GM23338 (cell line): ENCODE results near the gene CYB5R4.

Experiments
- CREB1 ChIP-seq: fragments of 250-450 bp; sonication (Bioruptor Pico); IDR thresholded peaks from 2 replicates; pipeline ENCODE4 v1.5.0; 2020; ENCODE audit warnings: low read depth, mild to moderate bottlenecking, moderate library complexity
- CTCF ChIP-seq, 2 experiments: fragments of 200-600 bp in 1 of 2; sonication (generic) in 1 of 2; conservative IDR thresholded peaks; 2 replicates each; pipeline versions ENCODE4 v1.5.1 to v1.6.1; 2016 to 2017; ENCODE audit warnings: antibody characterized with exemption in 2 of 2, low read depth in 2 of 2, mild to moderate bottlenecking in 2 of 2, moderate library complexity in 1 of 2
- EZH2 ChIP-seq: fragments of 200-600 bp; sonication (generic); IDR thresholded peaks from one replicate; pipeline ENCODE4 v1.8.0; 2017; ENCODE audit warnings: antibody characterized with exemption, mild to moderate bottlenecking, low read depth; ENCODE audit not compliant: unreplicated experiment
- EZH2phosphoT487 ChIP-seq: fragments of 200-600 bp; sonication (generic); IDR thresholded peaks from one replicate; pipeline ENCODE4 v1.8.1; 2018; ENCODE audit warnings: antibody characterized with exemption; ENCODE audit not compliant: unreplicated experiment
- JUNB ChIP-seq: IDR thresholded peaks from one replicate; pipeline ENCODE4 v1.6.1; 2016; ENCODE audit warnings: antibody characterized with exemption; ENCODE audit not compliant: unreplicated experiment
- POLR2AphosphoS5 ChIP-seq: IDR thresholded peaks from 2 replicates; pipeline ENCODE4 v1.6.1; 2016; ENCODE audit warnings: antibody characterized with exemption, low read depth
- REST ChIP-seq: IDR thresholded peaks from one replicate; pipeline ENCODE4 v1.6.1; 2018; ENCODE audit warnings: antibody characterized with exemption; ENCODE audit not compliant: unreplicated experiment
- STAT1 ChIP-seq: IDR thresholded peaks from one replicate; pipeline ENCODE4 v1.6.1; 2016; ENCODE audit warnings: antibody characterized with exemption; ENCODE audit not compliant: unreplicated experiment
- ZNF114 ChIP-seq: fragments of 250-450 bp; sonication (Bioruptor Pico); IDR thresholded peaks from 2 replicates; pipeline ENCODE4 v1.5.0; 2020; ENCODE audit warnings: mild to moderate bottlenecking, moderate library complexity
- TF ChIP-seq, protein P1 (sequence below): fragments of 250-450 bp; sonication (Bioruptor Pico); IDR thresholded peaks from 2 replicates; pipeline ENCODE4 v1.5.0; 2020; ENCODE audit warnings: mild to moderate bottlenecking, moderate library complexity
- TF ChIP-seq, protein P2 (sequence below): IDR thresholded peaks from 2 replicates; pipeline ENCODE4 v1.6.1; 2016; ENCODE audit warnings: antibody characterized with exemption

DNA sequence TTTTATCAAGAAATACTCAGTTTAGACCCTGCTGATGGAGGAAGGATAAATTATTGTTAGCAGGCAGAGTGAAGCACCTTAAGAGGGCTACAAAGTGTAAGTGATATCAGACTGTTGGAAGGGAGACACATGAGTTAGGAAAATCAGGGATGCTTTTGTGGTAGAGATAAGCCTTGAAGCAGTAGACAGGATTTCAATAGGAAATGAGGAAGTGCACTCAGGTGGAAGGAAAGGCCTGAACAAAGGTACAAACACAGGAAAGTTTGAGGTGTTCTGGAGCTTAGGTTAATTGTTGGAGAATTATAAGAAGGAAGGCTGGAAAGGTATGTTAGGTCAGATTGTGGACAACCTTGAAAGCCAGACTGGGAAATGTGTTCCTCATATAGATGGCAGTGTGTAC lies 7.6 kb downstream of the CYB5R4 start:
- TF ChIP-seq CREB1 (CRISPR knock-in tag) (no peak), EZH2 (no peak), CTCF (conservative IDR thresholded peaks at IDR 0.05; ENCODE audit: low read depth in 2 of 2) (no peak), EZH2phosphoT487 (no peak), REST (no peak), POLR2AphosphoS5 (no peak), ZNF114 (CRISPR knock-in tag) (no peak), JUNB (no peak), STAT1 (no peak)
- TF ChIP-seq, protein P1, sequence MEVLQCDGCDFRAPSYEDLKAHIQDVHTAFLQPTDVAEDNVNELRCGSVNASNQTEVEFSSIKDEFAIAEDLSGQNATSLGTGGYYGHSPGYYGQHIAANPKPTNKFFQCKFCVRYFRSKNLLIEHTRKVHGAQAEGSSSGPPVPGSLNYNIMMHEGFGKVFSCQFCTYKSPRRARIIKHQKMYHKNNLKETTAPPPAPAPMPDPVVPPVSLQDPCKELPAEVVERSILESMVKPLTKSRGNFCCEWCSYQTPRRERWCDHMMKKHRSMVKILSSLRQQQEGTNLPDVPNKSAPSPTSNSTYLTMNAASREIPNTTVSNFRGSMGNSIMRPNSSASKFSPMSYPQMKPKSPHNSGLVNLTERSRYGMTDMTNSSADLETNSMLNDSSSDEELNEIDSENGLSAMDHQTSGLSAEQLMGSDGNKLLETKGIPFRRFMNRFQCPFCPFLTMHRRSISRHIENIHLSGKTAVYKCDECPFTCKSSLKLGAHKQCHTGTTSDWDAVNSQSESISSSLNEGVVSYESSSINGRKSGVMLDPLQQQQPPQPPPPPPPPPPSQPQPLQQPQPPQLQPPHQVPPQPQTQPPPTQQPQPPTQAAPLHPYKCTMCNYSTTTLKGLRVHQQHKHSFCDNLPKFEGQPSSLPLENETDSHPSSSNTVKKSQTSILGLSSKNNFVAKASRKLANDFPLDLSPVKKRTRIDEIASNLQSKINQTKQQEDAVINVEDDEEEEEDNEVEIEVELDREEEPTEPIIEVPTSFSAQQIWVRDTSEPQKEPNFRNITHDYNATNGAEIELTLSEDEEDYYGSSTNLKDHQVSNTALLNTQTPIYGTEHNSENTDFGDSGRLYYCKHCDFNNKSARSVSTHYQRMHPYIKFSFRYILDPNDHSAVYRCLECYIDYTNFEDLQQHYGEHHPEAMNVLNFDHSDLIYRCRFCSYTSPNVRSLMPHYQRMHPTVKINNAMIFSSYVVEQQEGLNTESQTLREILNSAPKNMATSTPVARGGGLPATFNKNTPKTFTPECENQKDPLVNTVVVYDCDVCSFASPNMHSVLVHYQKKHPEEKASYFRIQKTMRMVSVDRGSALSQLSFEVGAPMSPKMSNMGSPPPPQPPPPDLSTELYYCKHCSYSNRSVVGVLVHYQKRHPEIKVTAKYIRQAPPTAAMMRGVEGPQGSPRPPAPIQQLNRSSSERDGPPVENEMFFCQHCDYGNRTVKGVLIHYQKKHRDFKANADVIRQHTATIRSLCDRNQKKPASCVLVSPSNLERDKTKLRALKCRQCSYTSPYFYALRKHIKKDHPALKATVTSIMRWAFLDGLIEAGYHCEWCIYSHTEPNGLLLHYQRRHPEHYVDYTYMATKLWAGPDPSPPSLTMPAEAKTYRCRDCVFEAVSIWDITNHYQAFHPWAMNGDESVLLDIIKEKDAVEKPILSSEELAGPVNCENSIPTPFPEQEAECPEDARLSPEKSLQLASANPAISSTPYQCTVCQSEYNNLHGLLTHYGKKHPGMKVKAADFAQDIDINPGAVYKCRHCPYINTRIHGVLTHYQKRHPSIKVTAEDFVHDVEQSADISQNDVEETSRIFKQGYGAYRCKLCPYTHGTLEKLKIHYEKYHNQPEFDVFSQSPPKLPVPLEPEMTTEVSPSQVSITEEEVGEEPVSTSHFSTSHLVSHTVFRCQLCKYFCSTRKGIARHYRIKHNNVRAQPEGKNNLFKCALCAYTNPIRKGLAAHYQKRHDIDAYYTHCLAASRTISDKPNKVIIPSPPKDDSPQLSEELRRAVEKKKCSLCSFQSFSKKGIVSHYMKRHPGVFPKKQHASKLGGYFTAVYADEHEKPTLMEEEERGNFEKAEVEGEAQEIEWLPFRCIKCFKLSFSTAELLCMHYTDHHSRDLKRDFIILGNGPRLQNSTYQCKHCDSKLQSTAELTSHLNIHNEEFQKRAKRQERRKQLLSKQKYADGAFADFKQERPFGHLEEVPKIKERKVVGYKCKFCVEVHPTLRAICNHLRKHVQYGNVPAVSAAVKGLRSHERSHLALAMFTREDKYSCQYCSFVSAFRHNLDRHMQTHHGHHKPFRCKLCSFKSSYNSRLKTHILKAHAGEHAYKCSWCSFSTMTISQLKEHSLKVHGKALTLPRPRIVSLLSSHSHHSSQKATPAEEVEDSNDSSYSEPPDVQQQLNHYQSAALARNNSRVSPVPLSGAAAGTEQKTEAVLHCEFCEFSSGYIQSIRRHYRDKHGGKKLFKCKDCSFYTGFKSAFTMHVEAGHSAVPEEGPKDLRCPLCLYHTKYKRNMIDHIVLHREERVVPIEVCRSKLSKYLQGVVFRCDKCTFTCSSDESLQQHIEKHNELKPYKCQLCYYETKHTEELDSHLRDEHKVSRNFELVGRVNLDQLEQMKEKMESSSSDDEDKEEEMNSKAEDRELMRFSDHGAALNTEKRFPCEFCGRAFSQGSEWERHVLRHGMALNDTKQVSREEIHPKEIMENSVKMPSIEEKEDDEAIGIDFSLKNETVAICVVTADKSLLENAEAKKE (CRISPR knock-in tag): no peak
- TF ChIP-seq, protein P2, sequence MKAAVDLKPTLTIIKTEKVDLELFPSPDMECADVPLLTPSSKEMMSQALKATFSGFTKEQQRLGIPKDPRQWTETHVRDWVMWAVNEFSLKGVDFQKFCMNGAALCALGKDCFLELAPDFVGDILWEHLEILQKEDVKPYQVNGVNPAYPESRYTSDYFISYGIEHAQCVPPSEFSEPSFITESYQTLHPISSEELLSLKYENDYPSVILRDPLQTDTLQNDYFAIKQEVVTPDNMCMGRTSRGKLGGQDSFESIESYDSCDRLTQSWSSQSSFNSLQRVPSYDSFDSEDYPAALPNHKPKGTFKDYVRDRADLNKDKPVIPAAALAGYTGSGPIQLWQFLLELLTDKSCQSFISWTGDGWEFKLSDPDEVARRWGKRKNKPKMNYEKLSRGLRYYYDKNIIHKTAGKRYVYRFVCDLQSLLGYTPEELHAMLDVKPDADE: no peak
